Measurements from ENCODE around the gene ARHGAP35. TPM values are rescaled to one million over a fixed set of nuclear protein-coding genes. Genes with fewer than 3 reads are reported as not detected.
"Not testable (repeated sequence)": the region's sequence is repeated elsewhere in the genome, so short reads cannot be mapped to it uniquely, and the experiment has no call there.

The ARHGAP35 gene
- total RNA-seq, 2 experiments from 2014 or later = 24.7 to 25.5 TPM

DNA sequence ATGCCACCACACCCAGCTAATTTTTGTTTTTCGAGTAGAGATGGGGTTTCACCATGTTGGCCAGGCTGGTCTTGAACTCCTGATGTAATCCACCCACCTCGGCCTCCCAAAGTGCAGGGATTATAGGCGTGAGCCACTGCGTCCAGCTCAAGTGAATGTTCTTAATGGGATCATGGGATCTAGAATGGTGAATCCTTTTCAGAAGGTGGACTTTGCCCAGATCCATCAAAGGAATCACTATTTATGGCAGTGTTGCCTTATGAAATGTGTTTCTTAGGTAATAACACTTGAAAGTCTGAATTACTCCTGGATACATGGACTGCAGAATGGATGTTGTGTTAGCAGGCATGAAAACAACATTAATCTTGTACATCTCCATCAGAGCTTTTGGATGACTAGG lies 20.3 kb downstream of the ARHGAP35 start:
- no peaks in the 10 kb centered on the region for H3K9me3 Mint-ChIP-seq
- ChIA-PET POLR2A (no interaction called here), CTCF (interaction anchor here (1.0 to 2.0 kb wide), 3 partner anchors 11 to 17 kb away, joined by 3 to 7 read pairs (median 3); no protein-coding TSS in a partner anchor)
- no peak for DNase-seq
- no peak overlapping the region for H3K4me3 Mint-ChIP-seq
- H3K27ac Mint-ChIP-seq = no peak overlapping the region
- H3K4me1 Mint-ChIP-seq = no peaks in the 10 kb centered on the region
- no peaks in the 10 kb centered on the region for H3K36me3 Mint-ChIP-seq (ENCODE audit: low read depth)
- no peaks in the 10 kb centered on the region for H3K27me3 Mint-ChIP-seq

DNA sequence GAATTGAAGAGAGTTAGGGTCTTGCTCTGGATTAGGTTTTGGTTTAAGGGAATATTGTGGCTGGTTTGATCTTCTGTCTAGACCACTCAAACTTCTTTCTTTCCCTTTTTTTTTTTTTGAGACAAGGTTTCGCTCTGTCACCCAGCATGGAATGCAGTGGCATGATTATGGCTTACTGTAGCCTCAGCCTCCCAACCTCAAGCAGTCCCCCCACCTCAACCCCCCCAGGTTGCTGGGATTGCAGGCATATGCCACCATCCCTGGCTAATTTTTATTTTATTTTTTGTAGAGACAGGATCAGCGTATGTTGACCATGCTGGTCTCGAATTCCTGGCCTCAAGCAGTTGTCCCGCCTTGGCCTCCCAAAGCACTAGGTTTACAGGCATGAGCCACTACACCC lies 21.2 kb downstream of the ARHGAP35 start:
- Mint-ChIP-seq H3K36me3 (ENCODE audit: low read depth) (no peaks in the 10 kb centered on the region), H3K4me3 (no peak overlapping the region), H3K9me3 (no peaks in the 10 kb centered on the region), H3K27me3 (no peaks in the 10 kb centered on the region), H3K4me1 (peaks cover 4% of the 10 kb centered on the region), H3K27ac (no peak overlapping the region)
- ChIA-PET CTCF (interaction anchor here (1.0 kb wide), 2 partner anchors 11 to 18 kb away, joined by 3 read pairs; no protein-coding TSS in a partner anchor), POLR2A (no interaction called here)
- DNase-seq = no peak

DNA sequence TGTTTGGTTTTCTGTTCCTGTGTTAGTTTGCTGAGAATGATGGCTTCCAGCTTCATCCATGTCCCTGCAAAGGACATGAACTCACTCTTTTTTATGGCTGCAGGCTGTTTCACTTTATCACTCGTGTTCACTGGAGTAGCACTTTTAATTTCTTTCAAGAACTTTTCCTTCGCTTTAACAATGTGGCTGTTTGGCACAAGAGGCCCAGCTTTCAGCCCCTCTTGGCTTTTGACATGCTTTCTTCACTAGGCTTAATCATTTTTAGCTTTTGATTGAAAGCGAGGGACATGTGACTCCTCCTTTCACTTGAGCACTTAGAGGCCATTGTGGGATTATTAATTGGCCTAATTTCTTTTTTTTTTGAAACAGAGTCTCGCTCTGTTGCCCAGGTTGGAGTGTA lies 22.0 kb downstream of the ARHGAP35 start:
- H3K9me3 Mint-ChIP-seq; H3K36me3 Mint-ChIP-seq (ENCODE audit: low read depth); POLR2A ChIA-PET; H3K4me3 Mint-ChIP-seq; H3K4me1 Mint-ChIP-seq; H3K27ac Mint-ChIP-seq; DNase-seq; H3K27me3 Mint-ChIP-seq: not testable (repeated sequence)
- CTCF ChIA-PET = interaction anchor here (0.9 to 1.0 kb wide), 2 partner anchors 18 to 27 kb away, joined by 3 to 4 read pairs; no protein-coding TSS in a partner anchor

DNA sequence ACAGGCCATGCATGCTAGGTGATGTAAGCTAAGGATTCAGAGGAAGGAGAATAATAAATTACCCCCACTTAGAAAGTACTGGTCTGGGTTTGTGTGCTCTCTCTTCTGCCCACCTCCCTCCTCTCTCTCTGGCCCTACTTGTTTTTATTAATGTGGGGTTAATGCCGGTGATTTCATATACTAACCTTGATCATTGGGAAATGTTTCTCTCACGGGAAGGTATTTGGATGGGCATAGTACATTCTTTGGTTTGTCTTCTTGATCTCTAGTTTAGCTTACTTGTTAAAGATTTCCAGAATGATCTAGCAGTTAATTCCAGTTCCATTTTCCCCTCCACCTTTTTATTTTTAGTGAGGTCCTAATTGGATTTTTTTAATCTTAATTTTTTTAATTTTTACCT lies 24.6 kb downstream of the ARHGAP35 start:
- Mint-ChIP-seq H3K36me3 (ENCODE audit: low read depth) (no peaks in the 10 kb centered on the region), H3K27me3 (no peaks in the 10 kb centered on the region), H3K4me3 (no peak overlapping the region), H3K27ac (no peak overlapping the region), H3K4me1 (peaks cover 7% of the 10 kb centered on the region), H3K9me3 (no peaks in the 10 kb centered on the region)
- CTCF ChIA-PET = interaction anchor here (0.6 to 1.3 kb wide), 3 partner anchors 12 to 463 kb away, joined by 3 to 4 read pairs (median 3); no protein-coding TSS in a partner anchor
- POLR2A ChIA-PET = no interaction called here
- DNase-seq = no peak

DNA sequence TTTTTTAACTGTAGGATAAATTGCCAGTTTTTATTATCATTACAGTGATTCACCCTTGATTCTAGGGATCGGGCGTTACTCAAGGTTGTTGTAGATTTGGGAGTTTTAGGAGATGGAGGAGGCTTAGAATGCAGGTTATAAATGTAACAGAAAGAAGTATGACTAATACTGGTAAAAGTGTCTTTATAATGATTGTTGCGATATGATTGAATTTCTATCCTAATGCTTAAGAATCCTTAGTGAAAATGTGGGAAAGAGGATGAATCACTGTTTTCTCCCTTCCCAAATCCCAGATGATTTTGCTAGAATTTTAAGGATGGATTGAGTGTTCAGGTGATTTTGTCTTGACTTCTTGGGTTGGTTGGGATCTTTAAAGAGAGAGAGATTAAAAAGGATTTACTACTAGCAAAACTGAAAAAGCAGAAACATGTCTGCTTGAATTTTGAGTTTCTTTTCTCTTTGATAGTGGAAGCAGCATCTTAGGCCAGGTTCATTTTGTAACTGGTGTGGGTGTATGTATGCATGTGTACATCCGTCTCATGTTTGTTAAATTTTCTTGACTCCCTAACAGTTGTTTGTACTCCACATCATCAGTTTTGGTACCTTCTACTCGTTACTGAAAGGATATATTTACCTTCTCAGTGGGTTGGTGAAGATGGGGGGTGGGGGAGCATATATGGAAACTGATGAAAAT lies 25.9 kb downstream of the ARHGAP35 start:
- Mint-ChIP-seq H3K4me1 (peaks cover 7% of the 10 kb centered on the region), H3K4me3 (no peak overlapping the region), H3K27me3 (no peaks in the 10 kb centered on the region), H3K9me3 (no peaks in the 10 kb centered on the region), H3K36me3 (ENCODE audit: low read depth) (no peaks in the 10 kb centered on the region), H3K27ac (no peak overlapping the region)
- ChIA-PET POLR2A (no interaction called here), CTCF (interaction anchor here (0.6 to 1.0 kb wide), 2 partner anchors 39 to 441 kb away, joined by 3 read pairs; no protein-coding TSS in a partner anchor)
- no peak for DNase-seq

DNA sequence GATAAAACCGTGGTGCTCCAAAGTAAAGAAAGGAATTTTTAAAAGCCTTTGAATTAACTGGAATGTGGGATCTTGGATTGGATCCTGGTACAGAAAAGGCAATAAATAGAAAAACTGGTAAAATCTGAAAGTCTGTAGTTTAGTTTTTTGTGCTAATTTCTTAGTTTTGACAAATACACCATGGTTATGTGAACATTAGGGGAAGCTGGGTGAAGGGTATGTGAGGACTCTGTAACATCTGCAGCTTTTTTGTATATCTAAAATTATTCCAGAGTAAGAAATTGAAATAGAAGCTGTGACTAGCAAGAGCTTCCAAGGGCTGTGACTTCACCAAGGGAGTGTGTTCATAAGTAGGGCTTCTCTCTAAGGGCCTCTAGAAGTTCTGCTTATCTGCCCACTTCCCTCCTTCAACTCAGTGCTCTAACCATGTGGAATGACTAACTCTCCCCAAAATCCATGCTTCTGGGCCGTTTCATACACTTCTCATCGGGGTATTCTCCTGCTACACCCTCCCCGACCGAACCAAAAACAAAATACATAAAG lies 26.5 kb downstream of the ARHGAP35 start:
- Mint-ChIP-seq H3K4me1 (peaks cover 7% of the 10 kb centered on the region), H3K9me3 (no peaks in the 10 kb centered on the region), H3K27me3 (no peaks in the 10 kb centered on the region), H3K4me3 (no peak overlapping the region), H3K27ac (no peak overlapping the region), H3K36me3 (ENCODE audit: low read depth) (no peaks in the 10 kb centered on the region)
- POLR2A ChIA-PET = no interaction called here
- no peak for DNase-seq
- CTCF ChIA-PET = interaction anchor here (1.0 kb wide), 1 partner anchor 38 kb away, joined by 3 read pairs; no protein-coding TSS in a partner anchor

DNA sequence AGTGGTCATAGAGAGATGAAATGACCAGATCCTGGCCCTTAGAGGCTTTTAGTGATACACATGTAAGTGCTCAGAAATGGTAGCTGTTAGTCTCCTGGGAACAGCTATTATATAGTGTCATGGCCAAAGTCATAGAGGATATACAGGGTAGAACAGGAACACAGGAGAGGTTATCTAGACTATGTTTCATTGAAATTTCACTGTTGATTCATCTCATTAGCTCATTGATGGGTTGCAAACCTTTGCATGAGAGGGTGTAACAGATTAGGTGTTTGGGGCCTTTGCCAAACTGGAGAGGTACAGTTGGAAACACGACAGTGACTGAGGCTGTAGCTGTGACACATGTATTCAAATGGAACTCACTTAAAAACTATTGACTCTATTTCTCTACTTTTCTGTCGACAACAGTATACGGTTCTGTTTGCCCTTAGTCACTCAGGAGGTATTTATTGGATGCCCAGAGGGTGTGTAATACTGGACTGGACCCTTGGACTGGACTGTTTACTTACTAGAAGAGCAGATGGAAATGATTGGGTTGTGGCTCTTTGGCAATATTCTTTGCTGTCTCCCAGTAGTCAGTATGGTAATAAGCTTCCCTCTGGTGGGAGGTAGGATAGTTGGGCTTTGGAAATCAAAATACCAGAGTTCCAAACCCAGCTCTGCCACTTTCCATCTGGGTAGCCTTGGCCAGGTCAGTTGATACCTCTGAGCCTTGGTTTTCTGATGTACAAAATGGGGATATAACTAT lies 29.8 kb downstream of the ARHGAP35 start:
- Mint-ChIP-seq H3K27ac (no peak overlapping the region), H3K4me1 (peaks cover 9% of the 10 kb centered on the region), H3K36me3 (ENCODE audit: low read depth) (no peaks in the 10 kb centered on the region), H3K9me3 (no peaks in the 10 kb centered on the region), H3K4me3 (no peak overlapping the region), H3K27me3 (no peaks in the 10 kb centered on the region)
- POLR2A ChIA-PET = no interaction called here
- no peak for DNase-seq
- CTCF ChIA-PET = interaction anchor here (0.5 to 1.7 kb wide), 5 partner anchors 9 to 1272 kb away, joined by 3 to 5 read pairs (median 3); no protein-coding TSS in a partner anchor

DNA sequence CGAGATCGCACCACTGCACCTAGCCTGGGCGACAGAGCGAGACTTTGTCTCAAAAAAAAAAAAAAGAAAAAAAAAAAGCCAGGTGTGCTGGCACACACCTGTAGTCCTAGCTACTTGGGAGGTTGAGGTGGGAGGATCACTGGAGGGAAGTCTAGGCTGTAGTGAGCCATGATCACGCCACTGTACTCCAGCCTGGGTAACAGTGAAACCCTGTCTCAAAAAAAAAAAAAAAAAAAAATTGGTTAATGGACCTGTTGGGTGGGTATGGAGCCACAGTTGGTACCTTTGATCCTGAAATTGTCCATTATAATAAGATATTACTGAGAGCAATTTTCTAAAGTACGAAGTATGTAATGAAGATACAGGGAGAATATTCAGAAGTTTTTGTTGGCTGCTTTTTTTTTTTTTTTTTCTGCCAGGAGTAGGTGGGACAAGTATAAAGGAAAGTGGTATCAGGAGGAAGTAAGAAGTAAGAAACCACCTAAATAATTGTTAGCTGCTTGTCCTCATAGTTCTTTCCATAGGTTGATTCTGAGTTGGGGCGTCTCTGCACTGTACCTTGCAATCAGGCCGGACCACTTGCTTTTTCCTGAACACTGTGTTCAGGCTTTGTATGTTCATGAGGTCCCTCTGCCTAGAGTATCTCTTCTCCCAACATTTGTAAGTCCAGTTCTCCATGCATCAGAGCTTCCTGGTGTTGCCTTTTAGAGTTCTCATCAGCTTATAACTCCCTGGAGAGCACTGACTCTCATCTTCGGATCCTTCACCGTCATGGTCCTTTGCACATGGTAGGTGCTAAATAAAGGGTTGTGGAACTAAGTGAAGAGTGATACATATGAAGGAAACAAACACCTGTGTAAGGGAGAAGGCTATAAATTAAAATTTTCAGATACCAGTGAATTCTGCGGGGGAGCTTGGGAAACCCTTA lies 31.7 kb downstream of the ARHGAP35 start:
- Mint-ChIP-seq H3K27ac (no peak overlapping the region), H3K4me3 (no peak overlapping the region), H3K27me3 (no peaks in the 10 kb centered on the region), H3K4me1 (peaks cover 6% of the 10 kb centered on the region), H3K36me3 (ENCODE audit: low read depth) (no peaks in the 10 kb centered on the region), H3K9me3 (no peaks in the 10 kb centered on the region)
- ChIA-PET CTCF (interaction anchor here (0.6 to 1.0 kb wide), 3 partner anchors 11 to 49 kb away, joined by 3 read pairs; no protein-coding TSS in a partner anchor), POLR2A (no interaction called here)
- no peak for DNase-seq

DNA sequence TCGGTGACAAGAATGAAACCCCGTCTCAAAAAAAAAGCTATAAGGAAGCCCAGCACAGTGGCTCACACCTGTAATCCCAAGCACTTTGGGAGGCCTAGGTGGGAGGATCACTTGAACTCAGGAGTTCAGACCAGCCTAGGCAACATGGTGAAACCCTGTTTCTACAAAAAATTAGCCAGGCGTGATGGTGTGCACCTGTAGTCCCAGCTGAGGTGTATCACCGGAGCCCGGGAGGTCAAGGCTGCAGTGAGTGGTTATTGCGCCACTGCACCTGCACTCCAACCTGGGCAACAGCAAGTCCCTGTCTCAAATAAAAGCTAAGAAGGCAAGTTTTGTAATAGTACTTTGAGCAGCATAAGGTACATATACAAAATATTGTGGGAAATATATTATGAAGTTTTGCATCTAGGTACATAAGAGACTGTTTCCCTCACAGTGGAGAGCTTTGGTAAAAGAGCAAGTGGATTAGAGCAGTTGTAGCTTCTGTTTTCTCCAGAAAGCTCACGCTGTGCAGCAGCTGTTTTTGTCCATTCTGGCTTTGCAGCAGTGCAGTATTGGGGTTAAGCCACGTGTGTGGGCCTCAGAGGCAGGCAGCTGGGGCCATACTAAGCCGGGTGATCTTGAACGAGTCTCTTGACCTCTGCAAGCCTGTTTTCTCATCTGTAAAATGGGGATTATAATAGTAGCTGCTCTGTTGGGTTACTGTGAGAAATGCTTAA lies 35.4 kb downstream of the ARHGAP35 start:
- H3K27ac Mint-ChIP-seq = no peak overlapping the region
- peaks cover 10% of the 10 kb centered on the region for H3K4me1 Mint-ChIP-seq
- no peaks in the 10 kb centered on the region for H3K27me3 Mint-ChIP-seq
- H3K9me3 Mint-ChIP-seq = no peaks in the 10 kb centered on the region
- ChIA-PET CTCF (interaction anchor here (1.0 to 1.8 kb wide), 3 partner anchors 10 to 22 kb away, joined by 4 to 7 read pairs (median 5); no protein-coding TSS in a partner anchor), POLR2A (no interaction called here)
- no peak overlapping the region for H3K4me3 Mint-ChIP-seq
- H3K36me3 Mint-ChIP-seq (ENCODE audit: low read depth) = no peaks in the 10 kb centered on the region
- no peak for DNase-seq

DNA sequence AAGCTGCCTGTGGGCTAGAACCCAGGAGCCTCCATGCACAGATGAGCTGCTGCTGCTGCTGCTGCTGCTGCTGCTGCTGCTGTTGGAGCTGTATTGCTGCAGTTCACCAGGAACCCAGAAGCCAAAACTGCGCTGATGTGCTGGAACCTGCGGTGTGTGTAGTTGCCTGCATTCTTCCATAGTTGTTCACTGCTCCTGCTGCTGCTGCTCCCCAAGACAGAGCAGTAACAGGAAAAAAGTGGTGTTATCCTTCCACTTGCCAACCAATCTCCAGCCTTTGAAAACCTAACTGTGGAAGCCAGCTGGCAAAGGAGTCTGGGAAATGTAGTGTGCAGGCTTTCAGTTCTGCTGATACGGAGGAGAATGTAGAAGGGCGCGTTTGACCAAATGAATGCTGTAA lies 37.9 kb downstream of the ARHGAP35 start:
- POLR2A ChIA-PET = no interaction called here
- H3K36me3 Mint-ChIP-seq (ENCODE audit: low read depth) = no peaks in the 10 kb centered on the region
- DNase-seq = no peak
- CTCF ChIA-PET = interaction anchor here (0.9 to 1.1 kb wide), 2 partner anchors 9 to 114 kb away, joined by 3 to 5 read pairs; no protein-coding TSS in a partner anchor
- H3K4me3 Mint-ChIP-seq = no peak overlapping the region
- H3K27me3 Mint-ChIP-seq = no peaks in the 10 kb centered on the region
- H3K4me1 Mint-ChIP-seq = peaks cover 11% of the 10 kb centered on the region
- no peak overlapping the region for H3K27ac Mint-ChIP-seq
- no peaks in the 10 kb centered on the region for H3K9me3 Mint-ChIP-seq

DNA sequence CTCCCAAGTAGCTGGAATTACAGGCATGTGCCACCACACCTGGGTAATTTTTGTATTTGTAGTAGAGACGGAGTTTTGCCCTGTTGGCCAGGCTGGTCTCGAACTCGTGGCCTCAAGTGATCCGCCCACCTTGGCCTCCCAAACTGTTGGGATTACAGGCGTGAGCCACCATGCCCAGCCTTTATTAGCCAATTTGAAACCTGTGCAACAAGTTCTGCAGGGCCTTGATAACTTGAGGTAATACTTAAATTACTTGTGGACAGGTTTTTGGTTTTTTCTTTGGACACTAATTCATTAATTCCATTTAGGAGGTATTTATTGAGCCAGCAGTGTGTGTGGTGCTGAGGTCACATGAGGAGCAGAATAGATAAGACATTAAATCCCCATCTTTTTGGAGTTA lies 39.5 kb downstream of the ARHGAP35 start:
- H3K4me3 Mint-ChIP-seq = no peak overlapping the region
- POLR2A ChIA-PET = no interaction called here
- H3K4me1 Mint-ChIP-seq = peaks cover 18% of the 10 kb centered on the region
- no peak overlapping the region for H3K27ac Mint-ChIP-seq
- no peaks in the 10 kb centered on the region for H3K36me3 Mint-ChIP-seq (ENCODE audit: low read depth)
- no peaks in the 10 kb centered on the region for H3K27me3 Mint-ChIP-seq
- CTCF ChIA-PET = interaction anchor here (0.6 to 1.1 kb wide), 3 partner anchors 17 to 306 kb away, joined by 3 to 4 read pairs (median 3); no protein-coding TSS in a partner anchor
- no peak for DNase-seq
- H3K9me3 Mint-ChIP-seq = no peaks in the 10 kb centered on the region

All from activated CD4-positive, alpha-beta T cell treated with anti-CD3 and anti-CD28 coated beads, Interleukin-2, amount 10 ng/mL, durations not matched to agents 7 days and 5 days (primary cell).